ENCODE data around the gene TAF9. TPM values are rescaled to one million over a fixed set of nuclear protein-coding genes. Genes with fewer than 3 reads are reported as not detected.

TAF9 gene, protein sequence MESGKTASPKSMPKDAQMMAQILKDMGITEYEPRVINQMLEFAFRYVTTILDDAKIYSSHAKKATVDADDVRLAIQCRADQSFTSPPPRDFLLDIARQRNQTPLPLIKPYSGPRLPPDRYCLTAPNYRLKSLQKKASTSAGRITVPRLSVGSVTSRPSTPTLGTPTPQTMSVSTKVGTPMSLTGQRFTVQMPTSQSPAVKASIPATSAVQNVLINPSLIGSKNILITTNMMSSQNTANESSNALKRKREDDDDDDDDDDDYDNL
- total RNA-seq, result 35.8 TPM

DNA sequence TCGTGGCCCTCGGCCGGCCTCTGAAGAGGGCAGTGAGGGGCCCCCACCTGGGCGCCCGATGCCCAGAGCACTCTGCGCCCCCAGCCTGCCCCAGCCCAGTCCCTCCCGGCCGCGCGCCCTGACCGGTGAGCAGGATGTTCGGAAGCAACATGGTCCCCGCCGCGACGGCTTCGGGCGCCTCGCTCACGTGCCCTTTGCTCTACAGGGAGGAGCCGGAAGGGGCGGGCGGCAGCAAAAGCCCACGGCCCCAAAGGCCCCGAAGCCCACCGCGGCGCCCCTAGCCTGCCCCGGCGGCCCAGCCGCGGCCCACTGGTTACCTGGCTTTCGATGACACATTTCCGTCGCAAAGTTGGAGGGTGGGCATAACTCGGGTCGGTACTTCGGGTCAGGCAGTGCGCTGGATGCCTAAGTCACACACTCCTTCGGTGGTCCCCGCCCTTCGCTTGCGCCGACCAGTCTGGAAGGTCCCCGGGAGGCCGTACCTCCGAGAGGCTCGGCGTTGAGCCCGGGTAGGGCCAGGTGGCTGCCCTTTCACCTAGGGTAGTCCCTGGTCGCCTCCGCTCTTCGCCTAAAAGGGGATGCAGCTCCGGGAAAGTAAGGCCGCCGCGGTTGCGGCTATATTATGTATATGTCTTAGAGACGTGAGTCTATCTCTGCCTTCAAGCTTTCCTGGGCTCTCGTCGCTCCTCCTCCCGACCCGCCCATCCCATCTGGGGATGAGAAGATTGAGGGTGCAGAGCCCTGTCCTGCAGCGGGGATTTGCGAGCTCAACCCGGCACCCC is at the start of gene TAF9, which contains the start of the genes AK6 and RAD17:
Gene TAF9 (minus strand): TSS at position 181 of the 782 bp plus-strand sequence. CDS start 3,783 bp downstream, outside the sequence.
Gene AK6 (minus strand): TSS at position 181 of the 782 bp plus-strand sequence. CDS start 30 bp downstream, at position 151.
Gene RAD17 (plus strand): TSS at position 479 of the 782 bp plus-strand sequence. CDS start 2,391 bp downstream, outside the sequence.
- Histone ChIP-seq H3K27ac (peak within 1 kb of the TSS; percentile 91), H3K4me1 (peaks cover 29% of the 10 kb centered on the region), H3K36me3 (peaks cover 0 to 21% of the 10 kb centered on the region in 2 donors), H3K27me3 (no peaks in the 10 kb centered on the region), H3K9me3 (no peaks in the 10 kb centered on the region), H3K4me3 (peak within 1 kb of the TSS; percentile 73 to 77)
- peak in 1 of 2 donors; percentile 95 for DNase-seq (ENCODE audit: extremely low spot score in 2 of 2)
- TF ChIP-seq POLR2A (IDR thresholded peaks at IDR 0.05) (peak in 1 of 2 donors; percentile 75), POLR2AphosphoS5 (IDR thresholded peaks at IDR 0.05; ENCODE audit: insufficient read depth in 1 of 2, low read depth in 1 of 2) (peak; percentile 22 to 96)
- TF ChIP-seq, protein P1, sequence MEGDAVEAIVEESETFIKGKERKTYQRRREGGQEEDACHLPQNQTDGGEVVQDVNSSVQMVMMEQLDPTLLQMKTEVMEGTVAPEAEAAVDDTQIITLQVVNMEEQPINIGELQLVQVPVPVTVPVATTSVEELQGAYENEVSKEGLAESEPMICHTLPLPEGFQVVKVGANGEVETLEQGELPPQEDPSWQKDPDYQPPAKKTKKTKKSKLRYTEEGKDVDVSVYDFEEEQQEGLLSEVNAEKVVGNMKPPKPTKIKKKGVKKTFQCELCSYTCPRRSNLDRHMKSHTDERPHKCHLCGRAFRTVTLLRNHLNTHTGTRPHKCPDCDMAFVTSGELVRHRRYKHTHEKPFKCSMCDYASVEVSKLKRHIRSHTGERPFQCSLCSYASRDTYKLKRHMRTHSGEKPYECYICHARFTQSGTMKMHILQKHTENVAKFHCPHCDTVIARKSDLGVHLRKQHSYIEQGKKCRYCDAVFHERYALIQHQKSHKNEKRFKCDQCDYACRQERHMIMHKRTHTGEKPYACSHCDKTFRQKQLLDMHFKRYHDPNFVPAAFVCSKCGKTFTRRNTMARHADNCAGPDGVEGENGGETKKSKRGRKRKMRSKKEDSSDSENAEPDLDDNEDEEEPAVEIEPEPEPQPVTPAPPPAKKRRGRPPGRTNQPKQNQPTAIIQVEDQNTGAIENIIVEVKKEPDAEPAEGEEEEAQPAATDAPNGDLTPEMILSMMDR (IDR thresholded peaks at IDR 0.05), result peak in 1 of 3 experiments; percentile 5
- intact Hi-C loops (cut with DNase I), result no loop called here

DNA sequence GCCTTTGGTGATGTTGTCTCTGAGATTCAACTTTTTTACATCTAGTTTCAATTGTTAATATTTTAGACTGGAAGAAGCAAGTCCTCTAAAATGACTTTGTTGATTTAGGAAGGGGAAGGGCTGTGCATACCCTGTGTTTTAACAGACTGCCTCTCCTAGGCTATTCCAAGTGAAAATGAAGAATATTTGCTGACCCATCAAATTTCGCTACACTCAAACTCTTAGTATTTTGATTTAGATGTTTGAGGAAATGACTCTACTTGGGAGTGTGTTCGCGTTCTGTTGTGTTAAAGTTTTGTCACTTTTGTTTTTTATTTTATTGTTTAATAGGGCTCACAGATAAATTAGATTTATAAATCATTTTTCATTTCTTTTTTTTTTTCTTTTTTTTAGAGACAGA is 49.2 kb upstream of the TAF9 start:
- no peak for DNase-seq (ENCODE audit: extremely low spot score in 2 of 2)
- Histone ChIP-seq H3K4me1 (peaks cover 9% of the 10 kb centered on the region), H3K36me3 (peaks cover 0 to 8% of the 10 kb centered on the region in 2 donors), H3K27ac (no peak overlapping the region), H3K9me3 (no peaks in the 10 kb centered on the region), H3K4me3 (no peak overlapping the region), H3K27me3 (no peaks in the 10 kb centered on the region)
- intact Hi-C loops (cut with DNase I), result no loop called here
- TF ChIP-seq, protein P1 (IDR thresholded peaks at IDR 0.05), result no peak
- TF ChIP-seq POLR2AphosphoS5 (IDR thresholded peaks at IDR 0.05; ENCODE audit: insufficient read depth in 1 of 2, low read depth in 1 of 2), result no peak
- TF ChIP-seq POLR2A (IDR thresholded peaks at IDR 0.05), result no peak

DNA sequence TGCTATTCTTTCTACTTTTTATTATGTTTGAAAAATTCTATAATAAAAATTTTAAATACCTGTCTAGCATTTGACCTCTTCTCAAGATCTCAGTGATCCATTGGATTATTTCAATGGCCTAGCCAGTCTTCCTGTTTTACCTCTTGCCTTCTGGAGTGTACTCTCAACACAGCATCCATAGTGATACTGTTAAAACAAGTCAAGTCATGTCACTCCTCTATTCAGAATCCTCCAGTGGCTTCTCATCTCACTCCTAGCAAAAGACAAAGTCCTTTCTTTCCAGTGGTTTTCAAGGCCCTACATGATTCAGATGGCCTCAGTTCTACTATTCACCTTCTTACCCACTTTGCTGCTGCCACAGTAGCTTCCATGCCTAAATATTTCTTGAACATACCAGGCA is 47.4 kb upstream of the TAF9 start:
- Histone ChIP-seq H3K4me3 (no peak overlapping the region), H3K4me1 (peaks cover 9% of the 10 kb centered on the region), H3K36me3 (peaks cover 0 to 11% of the 10 kb centered on the region in 2 donors), H3K27me3 (no peaks in the 10 kb centered on the region), H3K9me3 (no peaks in the 10 kb centered on the region), H3K27ac (no peak overlapping the region)
- no peak for TF ChIP-seq POLR2A (IDR thresholded peaks at IDR 0.05)
- TF ChIP-seq, protein P1 (IDR thresholded peaks at IDR 0.05), result no peak
- no peak for TF ChIP-seq POLR2AphosphoS5 (IDR thresholded peaks at IDR 0.05; ENCODE audit: insufficient read depth in 1 of 2, low read depth in 1 of 2)
- no peak for DNase-seq (ENCODE audit: extremely low spot score in 2 of 2)
- intact Hi-C loops (cut with DNase I), result no loop called here

GRCh38 chr5:69416180-69416579 is 46.9 kb upstream of the TAF9 start:
- Histone ChIP-seq H3K27ac (no peak overlapping the region), H3K36me3 (peaks cover 0 to 17% of the 10 kb centered on the region in 2 donors), H3K9me3 (no peaks in the 10 kb centered on the region), H3K27me3 (no peaks in the 10 kb centered on the region), H3K4me3 (peak overlapping the region in 1 of 2 donors; percentile 82), H3K4me1 (peaks cover 9% of the 10 kb centered on the region)
- TF ChIP-seq POLR2A (IDR thresholded peaks at IDR 0.05), result no peak
- TF ChIP-seq, protein P1 (IDR thresholded peaks at IDR 0.05), result no peak
- no peak for TF ChIP-seq POLR2AphosphoS5 (IDR thresholded peaks at IDR 0.05; ENCODE audit: insufficient read depth in 1 of 2, low read depth in 1 of 2)
- intact Hi-C loops (cut with DNase I), result no loop called here
- DNase-seq (ENCODE audit: extremely low spot score in 2 of 2), result no peak
